ENCODE results near the gene PVALB. TPM values are rescaled to one million over a fixed set of nuclear protein-coding genes. Genes with fewer than 3 reads are reported as not detected.
A peak's percentile ranks its signal among the peaks of the same experiment; 100 is the strongest.

Gene PVALB
- total and polyA plus RNA-seq, 2 of the 4 experiments (the other 2 are of a cell fraction): not detected

- in situ Hi-C loops (cut with MboI; ENCODE audit: low sequenced_read_pairs): no loop called here
- Histone ChIP-seq H2BK120ac (ENCODE audit: low read depth, low read length) (no peak overlapping the region), H3K14ac (replicated peaks; ENCODE audit: low read depth, low read length) (no peak overlapping the region), H2BK15ac (ENCODE audit: low read depth, low read length) (no peak overlapping the region), H3K4me3 (ENCODE audit: insufficient read depth, low read depth, low read length) (no peak overlapping the region), H3K18ac (ENCODE audit: low read depth, low read length) (no peak overlapping the region), H2BK5ac (ENCODE audit: low read depth, low read length, poor library complexity, severe bottlenecking) (no peak overlapping the region), H2AK9ac (replicated peaks; ENCODE audit: low read depth, low read length, poor library complexity) (no peak overlapping the region), H3K9me1 (ENCODE audit: insufficient read depth, low read length) (no peaks in the 10 kb centered on the region), H2AK5ac (ENCODE audit: low read depth, low read length) (no peak overlapping the region), H3K9me3 (ENCODE audit: control insufficient read depth, insufficient read depth, low read length) (no peaks in the 10 kb centered on the region), H4K8ac (ENCODE audit: low read depth in 2 of 2, low read length in 2 of 2) (no peak overlapping the region), H4K5ac (ENCODE audit: low read depth, low read length) (no peak overlapping the region), H2BK20ac (ENCODE audit: low read depth, low read length) (no peak overlapping the region), H3K27ac (ENCODE audit: insufficient read depth, low read length) (no peak overlapping the region), H3K4ac (ENCODE audit: low read depth, low read length) (no peak overlapping the region), H3K4me2 (ENCODE audit: low read depth, low read length) (no peak overlapping the region), H3K27me3 (ENCODE audit: control insufficient read depth, insufficient read depth, low read length) (peaks cover 58% of the 10 kb centered on the region), H3K4me1 (ENCODE audit: control insufficient read depth, insufficient read depth, low read length) (no peaks in the 10 kb centered on the region), H3K56ac (ENCODE audit: extremely low read depth, insufficient read depth, low read length) (no peak overlapping the region), H3K23ac (ENCODE audit: low read depth, low read length) (no peak overlapping the region), H4K91ac (ENCODE audit: insufficient read depth, low read depth, low read length) (no peak overlapping the region), H4K20me1 (ENCODE audit: insufficient read depth, low read length) (no peaks in the 10 kb centered on the region), H2AFZ (replicated peaks; ENCODE audit: low read length, poor library complexity) (peak overlapping the region; percentile 21), H3K9ac (ENCODE audit: low read depth, low read length) (no peak overlapping the region), H3K36me3 (ENCODE audit: control insufficient read depth, insufficient read depth, low read length) (no peaks in the 10 kb centered on the region), H3K79me1 (ENCODE audit: low read depth in 1 of 2, low read length in 2 of 2) (no peaks in the 10 kb centered on the region)
- dilution Hi-C loops (cut with HindIII; ENCODE audit: low sequenced_read_pairs, unreplicated experiment): no loop called here
- ChIA-PET CTCF (no interaction called here), POLR2A (ENCODE audit: unreplicated experiment) (no interaction called here)
- no peak for ATAC-seq (ENCODE audit: low read depth)
- intact Hi-C loops (cut with micrococcal nuclease): no loop called here
- no peak for DNase-seq
- no TSS peak for BruUV-seq (replicated peaks)
- TF ChIP-seq FOS (IDR thresholded peaks at IDR 0.05; ENCODE audit: low read depth, low read length): no peak
- no CpG with 5 or more reads among the region's 6 CpGs for WGBS, 2 experiments (ENCODE audit: extremely low coverage in 2 of 2, insufficient read length in 1 of 2)
These were observed 5.7 kb upstream of the PVALB start for GRCh38 chr22:36822581-36822980.
